MM.1S (cell line): Measurements from ENCODE around the gene APCDD1L.

Source experiments
- DNase-seq: peaks from one replicate; pipeline ENCODE4 v3.0.0-alpha.2; 2015
- H2AFZ ChIP-seq: fragments of 300-600 bp; sonication (generic); 2 replicates; pipeline ENCODE4 v1.6.0; 2016; ENCODE audit warnings: antibody characterized with exemption, low read length
- H3F3A ChIP-seq: fragments of 300-600 bp; sonication (generic); 2 replicates; pipeline ENCODE4 v1.6.1; 2016; ENCODE audit warnings: mild to moderate bottlenecking, antibody characterized with exemption, low read length, moderate library complexity, mixed read lengths; ENCODE audit not compliant: insufficient read depth
- H3K27ac ChIP-seq: fragments of 300-600 bp; sonication (generic); 2 replicates; pipeline ENCODE4 v1.5.1; 2016; ENCODE audit warnings: mild to moderate bottlenecking, low read length
- H3K27me3 ChIP-seq: fragments of 300-600 bp; sonication (generic); replicated peaks from 2 replicates; pipeline ENCODE4 v1.6.0; 2016; ENCODE audit warnings: low read length; ENCODE audit not compliant: insufficient read depth
- H3K36me3 ChIP-seq: fragments of 300-600 bp; sonication (generic); replicated peaks from 2 replicates; pipeline ENCODE4 v1.6.1; 2016; ENCODE audit warnings: mild to moderate bottlenecking, low read length, mixed read lengths; ENCODE audit not compliant: insufficient read depth
- H3K4me1 ChIP-seq: fragments of 300-600 bp; sonication (generic); 2 replicates; pipeline ENCODE4 v1.6.1; 2016; ENCODE audit warnings: low read length, mixed read lengths
- H3K4me2 ChIP-seq: fragments of 300-600 bp; sonication (generic); 2 replicates; pipeline ENCODE4 v1.6.0; 2016; ENCODE audit warnings: low read depth, low read length
- H3K4me3 ChIP-seq: fragments of 300-600 bp; sonication (generic); 2 replicates; pipeline ENCODE4 v1.5.1; 2016; ENCODE audit warnings: low read length, mixed read lengths
- H3K79me2 ChIP-seq: fragments of 300-600 bp; sonication (generic); 2 replicates; pipeline ENCODE4 v1.6.1; 2016; ENCODE audit warnings: mixed run types, low read length, mixed read lengths
- H3K9ac ChIP-seq: fragments of 300-600 bp; sonication (generic); 2 replicates; pipeline ENCODE4 v1.6.1; 2016; ENCODE audit warnings: low read length, mixed read lengths
- H3K9me2 ChIP-seq: fragments of 300-600 bp; sonication (generic); replicated peaks from 2 replicates; pipeline ENCODE4 v1.6.1; 2016; ENCODE audit warnings: mild to moderate bottlenecking, low read length, mixed read lengths; ENCODE audit not compliant: insufficient read depth
- H3K9me3 ChIP-seq: fragments of 300-600 bp; sonication (generic); replicated peaks from 2 replicates; pipeline ENCODE4 v1.6.1; 2016; ENCODE audit warnings: mild to moderate bottlenecking, low read length, mixed read lengths; ENCODE audit not compliant: insufficient read depth
- H4K20me1 ChIP-seq: fragments of 300-600 bp; sonication (generic); 2 replicates; pipeline ENCODE4 v1.6.1; 2016; ENCODE audit warnings: mild to moderate bottlenecking, low read length, moderate library complexity, mixed read lengths; ENCODE audit not compliant: insufficient read depth
- CTCF ChIP-seq: fragments of 300-600 bp; sonication (generic); IDR thresholded peaks from 2 replicates; pipeline ENCODE4 v1.5.1; 2016; ENCODE audit warnings: antibody characterized with exemption, low read length, mixed read lengths
- EZH2 ChIP-seq: fragments of 300-600 bp; sonication (generic); optimal IDR thresholded peaks from 2 replicates; pipeline ENCODE3; 2017; ENCODE audit warnings: low read depth, mild to moderate bottlenecking, antibody characterized with exemption, low read length, mixed read lengths
- EZH2phosphoT487 ChIP-seq: fragments of 300-600 bp; sonication (generic); IDR thresholded peaks from 2 replicates; pipeline ENCODE4 v1.6.1; 2018; ENCODE audit warnings: antibody characterized with exemption, low read length

Gene APCDD1L

DNA sequence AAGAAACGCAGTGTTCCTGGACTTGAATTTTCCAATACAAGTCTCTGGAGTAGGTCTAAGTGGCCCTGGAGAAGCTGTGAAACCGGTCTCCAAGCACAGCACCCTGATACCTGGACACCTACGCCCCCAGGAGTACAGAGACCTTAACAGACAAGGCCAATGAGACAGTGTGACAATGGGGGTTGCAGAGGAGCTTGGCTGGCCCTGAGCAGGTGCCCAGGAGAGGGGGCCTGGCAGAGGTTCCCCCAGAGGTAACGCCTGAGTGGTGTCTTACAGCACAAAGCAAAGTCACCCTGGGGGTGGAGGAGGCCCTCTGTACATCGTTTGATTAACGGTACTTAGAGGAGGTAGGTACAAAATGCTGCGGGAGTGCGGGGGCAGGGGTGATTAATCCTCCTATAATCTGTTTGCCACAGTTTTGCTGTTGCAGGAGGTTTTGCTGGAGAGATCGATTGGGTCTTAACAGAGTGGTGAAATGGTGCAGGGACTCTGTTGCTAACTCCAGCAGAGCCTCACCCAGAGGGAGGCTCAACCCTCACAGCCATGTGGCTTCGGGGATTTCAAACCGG lies 37.3 kb upstream of the APCDD1L start:
- no peak overlapping the region for H3K4me2 ChIP-seq
- no peak overlapping the region for H3K27ac ChIP-seq
- H3K36me3 ChIP-seq = no peaks in the 10 kb centered on the region
- H3K79me2 ChIP-seq = no peaks in the 10 kb centered on the region
- no peak overlapping the region for H3K9ac ChIP-seq
- H3K27me3 ChIP-seq = peaks cover 93% of the 10 kb centered on the region
- H4K20me1 ChIP-seq = no peaks in the 10 kb centered on the region
- no peaks in the 10 kb centered on the region for H3K9me3 ChIP-seq
- H3F3A ChIP-seq = no peaks in the 10 kb centered on the region
- H2AFZ ChIP-seq = no peak overlapping the region
- TF ChIP-seq EZH2phosphoT487 (no peak), CTCF (no peak), EZH2 (no peak)
- no peak overlapping the region for H3K4me3 ChIP-seq
- no peaks in the 10 kb centered on the region for H3K4me1 ChIP-seq
- H3K9me2 ChIP-seq = no peaks in the 10 kb centered on the region
- DNase-seq = no peak

DNA sequence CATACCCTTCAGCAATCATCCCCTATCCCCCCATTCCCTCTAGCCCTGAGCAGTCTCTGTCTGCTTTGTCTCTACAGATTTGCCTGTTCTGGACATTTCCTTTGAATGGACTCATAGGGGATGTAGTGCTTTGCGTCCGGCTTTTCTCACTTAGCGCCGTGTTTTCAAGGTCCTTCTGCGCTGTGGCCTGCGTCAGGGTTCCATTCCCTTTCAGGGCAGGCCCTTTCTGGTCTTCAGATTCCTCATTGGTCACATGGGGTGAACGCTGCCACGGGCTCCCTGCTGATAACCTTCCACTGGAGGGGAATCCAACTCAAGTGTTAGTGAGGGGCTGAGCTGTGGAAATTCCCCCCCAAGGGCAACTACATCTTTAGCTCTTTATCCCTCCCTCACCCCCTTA lies 36.4 kb upstream of the APCDD1L start:
- Histone ChIP-seq H2AFZ (no peak overlapping the region), H3K4me1 (no peaks in the 10 kb centered on the region), H3K4me3 (no peak overlapping the region), H3K4me2 (no peak overlapping the region), H3K9me2 (no peaks in the 10 kb centered on the region), H4K20me1 (no peaks in the 10 kb centered on the region), H3K36me3 (no peaks in the 10 kb centered on the region), H3K79me2 (no peaks in the 10 kb centered on the region), H3K9ac (no peak overlapping the region), H3K9me3 (no peaks in the 10 kb centered on the region), H3K27me3 (peaks cover 93% of the 10 kb centered on the region), H3K27ac (no peak overlapping the region), H3F3A (no peaks in the 10 kb centered on the region)
- TF ChIP-seq CTCF (no peak), EZH2phosphoT487 (no peak), EZH2 (no peak)
- no peak for DNase-seq

- Histone ChIP-seq H3K4me3 (no peak overlapping the region), H3K4me2 (no peak overlapping the region), H3K9me2 (no peaks in the 10 kb centered on the region), H3K9me3 (no peaks in the 10 kb centered on the region), H3K27ac (no peak overlapping the region), H3K79me2 (no peaks in the 10 kb centered on the region), H3K4me1 (no peaks in the 10 kb centered on the region), H3K27me3 (peaks cover 92% of the 10 kb centered on the region), H2AFZ (no peak overlapping the region), H3K36me3 (no peaks in the 10 kb centered on the region), H3F3A (no peaks in the 10 kb centered on the region), H3K9ac (no peak overlapping the region), H4K20me1 (no peaks in the 10 kb centered on the region)
- DNase-seq = no peak
- no peak for TF ChIP-seq CTCF
- no peak for TF ChIP-seq EZH2phosphoT487
- TF ChIP-seq EZH2 = no peak
These were observed 35.3 kb upstream of the APCDD1L start for GRCh38 chr20:58550275-58551059.
